ENCODE data around the gene BCL2L12.

Gene BCL2L12

DNA sequence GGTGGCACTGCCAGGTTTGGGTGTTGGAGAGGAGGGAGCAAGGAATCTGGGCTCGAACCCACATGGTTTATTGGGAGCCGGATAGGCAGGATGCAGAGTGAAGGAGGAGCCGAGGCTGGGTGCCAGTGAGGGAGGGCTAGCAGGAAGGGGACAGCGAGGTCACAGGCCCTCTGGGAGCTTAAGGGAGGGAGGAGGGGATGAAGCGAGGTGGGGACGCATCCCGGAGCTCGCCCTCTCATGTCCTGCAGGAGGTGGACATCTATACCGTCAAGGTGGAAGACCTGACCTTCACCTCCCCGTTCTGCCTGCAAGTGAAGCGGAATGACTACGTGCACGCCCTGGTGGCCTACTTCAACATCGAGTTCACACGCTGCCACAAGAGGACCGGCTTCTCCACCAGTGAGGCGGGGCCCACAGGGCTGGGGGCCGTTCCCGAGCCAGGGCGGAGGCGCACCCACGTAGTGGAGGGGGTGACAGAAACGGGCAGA, 20.2 kb downstream of the BCL2L12 start:
- DNase-seq: no peak

DNA sequence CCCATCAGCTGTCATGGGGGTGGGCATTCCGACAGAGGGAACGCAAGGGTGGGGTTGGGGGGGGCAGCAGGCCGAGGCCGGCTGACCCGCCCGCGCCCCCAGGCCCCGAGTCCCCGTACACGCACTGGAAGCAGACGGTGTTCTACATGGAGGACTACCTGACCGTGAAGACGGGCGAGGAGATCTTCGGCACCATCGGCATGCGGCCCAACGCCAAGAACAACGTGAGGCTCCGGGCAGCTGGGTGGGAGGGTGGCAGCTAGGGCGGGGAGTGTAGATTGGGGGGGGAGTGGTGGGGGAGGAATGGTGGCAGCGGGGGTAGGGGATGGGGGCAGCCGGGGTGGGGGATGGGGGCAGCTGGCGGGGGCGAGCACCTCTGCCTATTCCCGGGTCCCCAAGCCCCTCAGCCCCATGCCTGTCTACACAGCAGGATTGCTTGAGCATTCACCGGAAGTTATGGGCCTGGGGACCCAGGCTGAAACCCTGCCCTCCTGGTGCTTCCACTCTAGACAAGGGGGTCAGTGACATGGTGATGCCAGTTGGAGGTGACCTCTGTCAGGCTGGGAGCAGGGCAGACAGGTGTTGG, 20.9 kb downstream of the BCL2L12 start:
- DNase-seq: no peak

DNA sequence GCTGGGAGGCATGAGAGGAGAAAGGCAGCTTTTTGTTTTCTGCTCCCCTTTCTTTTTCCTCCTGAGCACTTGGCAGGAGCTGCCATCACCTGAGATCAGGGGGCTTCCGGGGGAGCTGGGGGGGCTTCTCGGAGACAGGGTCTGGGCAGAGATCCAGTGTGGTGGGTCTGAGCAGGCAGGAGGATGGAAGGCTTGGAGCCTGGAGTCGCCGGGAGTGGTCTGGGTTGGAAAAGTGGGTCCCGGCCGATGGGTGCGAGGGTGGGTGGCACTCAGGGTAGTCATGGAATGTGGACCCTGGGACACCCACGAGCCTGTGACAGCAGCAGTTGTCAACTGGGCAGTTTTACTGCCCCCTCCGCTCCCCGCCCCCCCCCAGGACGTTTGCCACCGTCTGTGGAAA, 21.4 kb downstream of the BCL2L12 start:
- DNase-seq: no peak

DNA sequence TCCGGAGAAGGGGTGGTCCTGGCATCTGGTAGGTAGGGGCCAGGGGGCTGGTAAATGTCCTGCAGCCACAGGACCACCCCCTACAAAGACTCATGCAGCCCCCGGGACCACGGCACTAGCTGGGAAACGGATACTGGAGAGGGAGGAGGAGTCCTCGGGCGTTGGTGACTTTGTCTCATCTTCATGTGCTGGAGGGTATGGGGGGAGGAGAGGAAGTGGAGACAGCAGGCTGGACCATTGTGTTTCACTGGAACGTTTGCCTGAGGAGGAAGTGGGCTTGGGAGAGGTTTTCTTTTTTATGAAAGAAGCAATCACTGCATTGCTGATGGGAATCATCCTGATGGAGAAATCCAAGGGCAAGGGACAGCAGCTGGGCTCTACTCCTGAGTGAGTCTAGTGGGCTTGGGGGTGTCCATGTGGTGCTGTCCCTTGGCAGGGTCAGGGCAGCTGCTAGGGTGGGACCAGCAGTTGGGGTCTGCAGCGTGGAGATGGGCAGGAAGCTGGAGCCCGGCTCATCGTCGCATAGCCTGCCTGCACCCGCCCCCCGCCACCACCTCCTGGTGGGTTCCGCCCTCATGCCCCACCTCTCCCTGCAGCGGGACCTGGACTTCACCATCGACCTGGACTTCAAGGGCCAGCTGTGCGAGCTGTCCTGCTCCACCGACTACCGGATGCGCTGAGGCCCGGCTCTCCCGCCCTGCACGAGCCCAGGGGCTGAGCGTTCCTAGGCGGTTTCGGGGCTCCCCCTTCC, 22.0 kb downstream of the BCL2L12 start:
- DNase-seq: peak; percentile 32

DNA sequence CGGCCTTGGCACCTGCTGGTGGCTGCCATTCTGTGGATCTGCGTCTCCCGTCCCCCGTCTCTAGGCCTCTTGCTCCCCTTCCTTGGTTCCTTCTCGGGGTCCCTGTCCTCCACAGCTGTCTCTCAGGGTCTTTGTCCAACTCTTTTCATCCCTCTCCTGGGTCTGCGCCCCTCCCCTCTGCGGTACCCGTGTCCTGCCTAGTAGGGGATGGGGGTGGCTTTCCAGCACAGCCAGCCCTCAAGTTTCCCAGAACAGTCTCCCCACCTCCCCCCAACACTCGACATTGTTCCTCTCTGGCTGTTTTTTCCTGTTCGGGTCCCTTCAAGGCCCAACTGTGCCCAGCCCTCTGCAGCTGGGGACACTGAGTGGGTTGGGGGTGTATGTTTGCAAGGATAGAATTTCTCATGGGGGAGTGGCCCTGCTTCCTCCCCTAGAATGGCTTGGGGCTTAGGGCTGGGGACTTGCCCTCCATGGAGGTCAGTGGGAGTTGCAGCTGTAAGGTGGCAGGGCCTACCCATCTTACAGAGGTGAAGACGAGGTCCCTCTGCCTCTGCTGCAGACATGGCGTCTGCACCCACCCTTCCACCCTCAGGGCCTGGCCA, 22.9 kb downstream of the BCL2L12 start:
- DNase-seq: no peak

DNA sequence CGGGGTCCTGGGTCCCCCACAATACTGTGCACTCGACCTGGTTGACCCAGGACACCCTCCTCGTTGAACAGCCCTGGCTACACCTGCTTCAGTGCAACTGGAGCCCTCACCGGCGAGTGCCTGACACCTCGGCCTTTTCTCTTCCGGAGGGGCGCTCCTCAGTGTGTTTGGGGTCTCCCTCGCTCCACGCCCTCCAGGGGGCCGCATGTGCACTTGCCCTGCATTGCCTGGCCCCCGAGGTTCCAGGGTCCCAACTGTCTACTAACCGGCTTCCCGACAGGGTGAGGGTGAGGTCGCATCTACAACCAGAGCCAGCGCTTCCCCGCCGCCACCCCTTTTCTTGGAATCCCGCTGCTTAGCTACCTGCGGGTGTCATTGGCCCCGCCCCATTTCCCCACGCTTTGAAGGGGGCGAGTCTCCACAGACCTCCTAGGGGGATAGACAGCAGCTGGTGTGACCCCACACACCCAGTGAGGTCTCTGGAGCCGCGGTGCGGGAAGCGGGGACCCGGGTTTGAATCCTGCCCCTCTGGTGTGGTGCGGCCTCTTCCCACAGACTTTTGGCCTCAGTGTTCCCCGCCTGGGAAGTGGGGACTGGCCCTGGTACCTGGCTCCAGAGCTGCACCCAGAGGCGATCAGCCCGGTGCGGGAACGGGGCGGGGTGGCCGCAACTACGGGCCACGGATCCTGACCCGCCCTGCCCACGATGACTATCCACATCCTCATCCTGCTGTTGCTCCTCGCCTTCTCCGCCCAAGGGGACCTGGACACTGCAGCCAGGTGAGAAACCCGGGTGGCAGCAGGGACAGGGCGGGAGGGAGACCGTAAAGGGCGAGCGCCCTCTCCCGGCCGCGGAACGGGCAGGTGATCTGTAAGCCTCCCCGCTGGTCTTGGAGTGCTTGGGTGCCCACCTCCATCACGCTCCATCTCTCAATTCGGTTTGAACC, 23.7 kb downstream of the BCL2L12 start, which contains the start of gene ADM5:
Gene ADM5 (plus strand): TSS at position 462 of the 946 bp plus-strand sequence. CDS start 244 bp downstream, at position 706.
- peak; percentile 47 for DNase-seq

DNA sequence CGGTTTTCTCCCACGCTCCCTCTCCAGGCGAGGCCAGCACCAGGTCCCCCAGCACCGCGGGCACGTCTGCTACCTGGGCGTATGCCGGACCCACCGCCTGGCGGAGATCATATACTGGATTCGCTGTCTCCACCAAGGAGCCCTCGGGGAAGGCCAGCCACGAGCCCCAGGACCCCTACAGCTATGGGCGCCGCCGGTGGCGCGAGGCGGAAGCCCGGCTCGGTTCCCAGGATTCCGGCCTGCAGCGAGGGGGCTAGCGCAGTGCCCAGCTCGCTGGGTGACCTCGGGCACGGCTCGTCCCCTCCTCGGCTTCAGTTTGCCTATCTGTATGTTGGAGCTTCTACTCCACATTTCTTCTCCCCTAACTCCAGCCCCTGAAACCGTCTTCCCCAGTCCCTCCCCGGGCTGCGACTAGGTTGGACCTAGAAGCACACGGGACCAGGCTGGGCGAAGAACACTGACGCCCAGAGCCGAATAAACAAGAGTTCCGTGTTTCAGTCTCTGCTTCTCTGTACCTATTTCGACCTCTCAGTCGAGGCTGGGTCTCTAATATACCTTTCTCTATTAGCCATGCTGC, 24.4 kb downstream of the BCL2L12 start:
- DNase-seq: no peak

DNA sequence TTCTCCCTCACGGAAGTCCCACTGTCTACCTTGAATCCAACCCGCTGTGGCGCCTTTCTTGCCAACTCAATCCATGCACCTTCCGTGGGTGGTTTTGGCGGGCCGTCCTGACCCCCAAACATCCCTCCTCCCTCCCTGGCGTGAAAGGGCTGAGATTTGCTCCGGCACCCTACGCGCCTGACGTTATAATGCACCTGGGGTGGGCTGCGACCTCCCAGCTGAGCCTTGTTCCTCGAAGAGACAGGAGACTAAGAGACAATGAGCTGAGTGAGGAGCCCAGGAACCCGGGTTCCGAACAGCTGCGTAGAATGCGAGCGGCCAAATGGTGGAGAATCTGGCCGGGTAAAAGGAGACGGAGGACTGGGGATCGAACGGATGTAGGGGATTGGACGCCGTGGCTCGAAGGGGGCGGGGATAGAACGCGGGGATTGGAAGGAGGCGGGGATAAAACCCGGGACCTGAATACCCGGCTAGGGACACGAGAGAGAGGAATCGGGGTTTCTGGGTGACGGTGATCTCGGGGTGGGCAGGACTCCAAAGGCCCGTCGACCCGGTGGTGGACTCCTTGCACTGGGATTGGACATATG, 25.0 kb downstream of the BCL2L12 start, which contains the start of gene CPT1C:
Gene CPT1C (plus strand): TSS at position 461 of the 587 bp plus-strand sequence. CDS start 1,137 bp downstream, outside the sequence.
- DNase-seq: peak; percentile 57

DNA sequence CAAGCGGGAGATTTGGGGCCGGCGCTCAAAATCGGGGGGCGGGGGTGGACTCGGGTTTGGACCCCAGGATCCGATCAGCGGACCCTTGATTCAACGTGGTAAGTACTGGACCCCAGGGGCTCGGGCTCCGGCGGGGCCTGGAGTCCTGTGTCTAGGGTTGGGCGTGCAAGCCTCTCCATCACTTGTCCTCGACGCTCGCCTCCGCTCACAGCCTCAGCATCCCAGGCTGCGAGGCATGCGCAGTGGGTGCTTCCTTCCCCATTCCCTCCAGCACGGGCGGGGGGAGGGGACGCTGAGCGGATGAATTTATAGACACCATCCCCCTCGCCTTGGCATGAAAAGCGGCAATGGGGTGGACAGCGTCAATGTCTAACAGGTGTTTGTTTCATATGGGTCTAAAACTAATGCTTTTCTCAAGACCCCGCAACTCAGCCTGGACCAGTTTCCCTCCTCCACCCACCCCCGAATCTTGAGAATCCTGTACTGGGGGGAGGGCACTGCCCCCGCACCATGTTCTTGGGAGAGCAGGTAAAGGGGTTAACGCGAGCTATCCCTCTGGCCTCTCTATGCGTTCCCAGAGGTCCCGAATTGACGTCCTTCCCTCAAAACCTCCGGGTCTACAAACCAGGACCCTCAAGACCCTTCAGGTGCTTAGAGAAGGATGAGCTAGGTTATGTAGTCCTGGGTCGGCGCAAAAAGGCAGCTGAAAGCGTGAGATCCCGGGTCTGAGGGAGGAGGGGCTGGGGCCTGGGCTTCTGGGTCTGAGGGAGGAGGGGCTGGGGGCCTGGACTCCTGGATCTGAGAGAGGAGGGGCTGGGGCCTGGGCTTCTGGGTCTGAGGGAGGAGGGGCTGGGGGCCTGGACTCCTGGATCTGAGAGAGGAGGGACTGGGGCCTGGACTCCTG, 25.8 kb downstream of the BCL2L12 start:
- DNase-seq: peak; percentile 58

DNA sequence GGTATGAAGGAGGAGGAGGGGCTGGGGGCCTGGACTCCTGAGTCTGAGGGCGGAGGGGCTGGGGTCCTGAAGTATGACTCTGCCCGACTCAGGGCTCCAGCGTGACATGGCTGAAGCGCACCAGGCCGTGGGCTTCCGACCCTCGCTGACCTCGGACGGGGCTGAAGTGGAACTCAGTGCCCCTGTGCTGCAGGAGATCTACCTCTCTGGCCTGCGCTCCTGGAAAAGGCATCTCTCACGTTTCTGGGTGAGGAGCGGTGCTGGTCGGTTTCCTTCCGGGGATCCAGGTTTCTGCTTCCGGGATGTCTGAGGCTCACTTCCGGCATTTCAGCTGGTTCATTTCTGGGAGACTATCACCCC, 26.4 kb downstream of the BCL2L12 start:
- no peak for DNase-seq

DNA sequence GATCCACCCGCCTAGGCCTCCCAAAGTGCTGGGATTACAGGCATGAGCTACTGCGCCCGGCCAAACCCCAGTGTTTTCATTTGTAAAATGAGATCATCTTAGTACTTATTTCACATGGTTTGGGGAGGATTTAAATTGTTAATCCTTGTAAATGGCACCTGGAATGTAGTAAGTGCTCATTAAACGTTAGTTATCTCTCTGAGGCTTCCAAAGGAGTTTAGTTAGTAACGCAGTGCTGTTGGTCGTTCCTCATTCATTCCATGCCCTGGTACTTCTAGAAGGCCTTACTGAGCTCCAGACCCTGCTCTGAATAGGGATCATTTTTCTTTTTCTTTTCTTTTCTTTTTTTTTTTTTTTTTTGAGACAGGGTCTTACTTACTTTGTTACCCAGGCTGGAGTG, 30.4 kb downstream of the BCL2L12 start:
- DNase-seq: no peak

DNA sequence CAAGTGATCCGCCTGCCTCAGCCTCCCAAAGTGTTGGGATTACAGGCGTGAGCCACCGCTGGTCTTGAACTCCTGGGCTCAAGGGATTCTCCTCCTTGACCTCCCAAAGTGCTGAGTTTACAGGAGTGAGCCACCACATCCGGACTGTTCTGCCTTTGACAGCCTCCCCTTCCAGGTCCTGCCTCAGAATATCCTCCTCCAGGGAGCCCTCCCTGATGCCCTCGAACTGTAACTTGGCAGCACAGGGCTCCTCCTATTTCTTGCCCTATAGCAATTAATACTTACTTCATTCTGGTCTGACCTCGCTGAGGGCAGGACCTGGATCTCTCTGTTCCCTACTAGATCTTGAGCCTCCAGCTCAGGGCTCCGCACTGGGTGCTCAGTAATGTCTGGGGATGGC, 31.1 kb downstream of the BCL2L12 start:
- no peak for DNase-seq

DNA sequence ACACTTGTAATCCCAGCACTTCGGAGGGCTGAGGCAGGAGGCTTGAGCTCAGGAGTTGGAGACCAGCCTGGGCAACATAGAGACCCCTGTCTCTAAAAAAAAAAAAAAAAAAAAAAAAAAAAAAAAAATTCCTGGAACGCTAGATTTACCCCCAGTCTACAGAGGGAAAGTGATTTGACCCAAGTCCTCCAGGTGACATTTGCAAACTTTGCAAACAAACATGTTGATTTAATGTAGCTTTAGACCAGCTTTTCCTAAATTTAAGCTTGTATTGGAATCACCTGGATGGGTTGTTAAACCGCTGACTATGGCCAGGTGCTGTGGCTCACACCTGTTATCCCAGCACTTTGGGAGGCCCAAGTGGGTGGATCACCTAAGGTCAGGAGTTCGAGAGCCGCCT, 33.6 kb downstream of the BCL2L12 start:
- DNase-seq: no peak

DNA sequence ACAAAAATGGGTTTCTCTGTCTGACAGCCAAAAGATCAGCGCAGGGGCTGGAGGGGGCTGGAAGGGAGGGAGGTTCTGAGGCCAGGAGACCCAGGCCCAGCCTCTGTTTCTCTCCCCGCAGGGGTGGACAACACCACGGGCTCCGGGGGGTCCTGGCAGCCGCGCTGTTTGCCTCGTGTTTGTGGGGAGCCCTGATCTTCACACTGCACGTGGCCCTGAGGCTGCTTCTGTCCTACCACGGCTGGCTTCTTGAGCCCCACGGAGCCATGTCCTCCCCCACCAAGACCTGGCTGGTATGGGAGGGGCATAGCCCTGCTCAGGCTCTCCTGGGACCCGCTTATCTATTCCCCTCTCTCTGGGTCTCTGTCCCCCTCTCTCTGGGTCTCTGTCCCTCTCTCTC, 34.8 kb downstream of the BCL2L12 start:
- DNase-seq: no peak

DNA sequence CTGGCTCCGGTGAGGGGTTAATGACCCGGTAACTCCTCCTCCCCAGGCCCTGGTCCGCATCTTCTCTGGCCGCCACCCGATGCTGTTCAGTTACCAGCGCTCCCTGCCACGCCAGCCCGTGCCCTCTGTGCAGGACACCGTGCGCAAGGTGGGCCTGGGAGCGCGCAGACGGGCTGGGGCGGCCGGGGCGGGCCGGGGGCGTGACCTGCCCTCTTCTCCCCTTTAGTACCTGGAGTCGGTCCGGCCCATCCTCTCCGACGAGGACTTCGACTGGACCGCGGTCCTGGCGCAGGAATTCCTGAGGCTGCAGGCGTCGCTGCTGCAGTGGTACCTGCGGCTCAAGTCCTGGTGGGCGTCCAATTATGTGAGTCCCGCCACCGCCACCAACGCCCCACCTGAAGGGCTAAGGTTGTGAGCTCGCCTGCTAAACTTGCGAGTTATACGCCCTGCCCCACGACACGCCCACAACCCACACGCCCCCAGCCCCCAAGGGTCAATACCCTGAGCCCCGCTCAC, 35.6 kb downstream of the BCL2L12 start:
- DNase-seq: no peak

DNA sequence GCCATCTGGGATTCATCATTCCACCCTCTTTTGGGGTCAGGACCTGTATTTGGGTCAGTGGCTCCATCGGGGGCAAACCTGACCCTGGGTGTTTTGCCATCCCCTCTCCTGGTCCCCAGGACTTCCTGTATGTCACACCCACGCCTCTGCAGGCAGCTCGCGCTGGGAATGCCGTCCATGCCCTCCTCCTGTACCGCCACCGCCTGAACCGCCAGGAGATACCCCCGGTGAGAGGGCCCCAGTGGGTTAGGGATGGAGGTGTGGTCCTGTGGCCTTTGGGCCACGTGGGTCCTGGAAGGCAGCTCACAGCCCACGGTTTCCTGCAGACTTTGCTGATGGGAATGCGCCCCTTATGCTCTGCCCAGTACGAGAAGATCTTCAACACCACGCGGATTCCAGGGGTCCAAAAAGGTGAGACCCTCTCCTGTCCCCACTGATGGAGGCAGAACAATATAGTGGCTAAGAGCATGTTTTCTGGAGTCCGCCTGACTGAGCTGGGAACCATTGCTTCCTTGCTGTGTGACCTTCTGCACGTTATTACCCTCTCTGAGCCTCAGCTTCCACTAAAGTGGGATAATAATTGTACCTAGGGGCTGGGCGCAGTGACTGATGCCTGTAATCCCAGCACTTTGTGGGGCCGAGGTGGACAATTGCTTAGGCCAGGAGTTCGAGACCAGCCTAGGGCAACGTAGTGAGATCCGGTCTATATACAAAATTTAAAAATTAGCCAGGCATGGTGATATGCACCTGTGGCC, 39.3 kb downstream of the BCL2L12 start:
- DNase-seq: no peak

DNA sequence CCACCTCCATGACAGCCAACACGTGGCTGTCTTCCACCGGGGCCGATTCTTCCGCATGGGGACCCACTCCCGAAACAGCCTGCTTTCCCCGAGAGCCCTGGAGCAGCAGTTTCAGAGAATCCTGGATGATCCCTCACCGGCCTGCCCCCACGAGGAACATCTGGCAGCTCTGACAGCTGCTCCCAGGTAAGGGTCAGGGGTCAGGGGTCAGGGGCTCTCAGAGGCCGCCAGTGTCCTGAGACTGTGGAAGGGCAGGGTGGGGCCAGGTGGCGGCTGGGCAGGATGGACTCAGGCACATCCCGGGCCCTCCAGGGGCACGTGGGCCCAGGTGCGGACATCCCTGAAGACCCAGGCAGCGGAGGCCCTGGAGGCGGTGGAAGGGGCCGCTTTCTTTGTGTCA, 40.2 kb downstream of the BCL2L12 start:
- no peak for DNase-seq

DNA sequence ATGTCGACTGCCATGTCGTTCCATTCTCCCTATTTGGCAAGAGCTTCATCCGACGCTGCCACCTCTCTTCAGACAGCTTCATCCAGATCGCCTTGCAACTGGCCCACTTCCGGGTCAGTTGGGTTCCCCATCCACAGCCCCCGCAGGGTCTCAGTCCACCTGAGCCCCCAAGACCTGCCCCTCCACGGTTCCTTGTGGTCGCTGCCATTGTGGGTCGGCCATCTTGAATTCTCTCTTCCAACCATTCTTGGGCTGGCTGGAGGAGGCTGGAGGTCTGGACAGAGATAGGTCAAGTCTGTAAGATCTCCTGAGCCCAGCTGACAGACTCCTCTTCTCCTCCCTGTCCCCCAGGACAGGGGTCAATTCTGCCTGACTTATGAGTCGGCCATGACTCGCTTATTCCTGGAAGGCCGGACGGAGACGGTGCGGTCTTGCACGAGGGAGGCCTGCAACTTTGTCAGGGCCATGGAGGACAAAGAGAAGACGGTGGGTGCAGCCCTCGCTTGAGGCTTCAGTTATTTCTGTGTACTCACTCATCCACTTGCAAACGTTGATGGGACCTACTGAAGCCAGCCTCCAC, 44.7 kb downstream of the BCL2L12 start:
- no peak for DNase-seq

DNA sequence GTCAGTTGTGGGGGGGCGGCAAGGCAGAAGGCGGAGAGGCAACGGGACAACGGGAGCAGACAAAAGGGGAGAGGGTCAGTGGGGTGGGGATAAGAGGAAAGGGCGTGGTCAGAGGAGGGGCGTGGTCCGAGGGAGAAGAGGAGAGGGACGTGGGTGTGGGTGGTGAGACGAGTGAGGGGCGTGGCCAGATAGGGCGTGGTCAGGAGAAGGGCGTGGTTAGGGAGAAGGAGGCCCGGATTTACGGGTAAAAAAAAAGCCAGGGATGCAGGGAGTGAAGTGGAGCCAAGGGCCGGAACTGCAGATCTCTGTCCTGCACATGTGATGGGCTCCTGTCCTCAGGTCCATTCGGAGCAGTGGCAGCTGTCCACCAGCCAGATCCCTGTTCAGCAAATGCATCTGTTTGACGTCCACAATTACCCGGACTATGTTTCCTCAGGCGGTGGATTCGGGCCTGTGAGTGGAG, 46.7 kb downstream of the BCL2L12 start:
- peak; percentile 63 for DNase-seq
